PC-9 (cell line): ENCODE data around the gene CDC14C. TPM values are rescaled to one million over a fixed set of nuclear protein-coding genes. Genes with fewer than 3 reads are reported as not detected.

Experiments
- BruUV-seq: library from RNA; stranded (reverse); fragments of 400-500 nt; replicated peaks from 2 replicates; lab custom pipeline; 2021; lab: Mats Ljungman, UMichigan
- CTCF ChIA-PET: fragments of 300-600 bp; sonication (Branson Sonifier 250); formaldehyde crosslinking; loops from one replicate; lab custom pipeline; 2022; ENCODE audit warnings: antibody characterized with exemption; lab: Charles Lee
- POLR2A ChIA-PET: fragments of 300-600 bp; sonication (Branson Sonifier 250); formaldehyde crosslinking; loops from one replicate; lab custom pipeline; 2022; ENCODE audit warnings: antibody characterized with exemption; ENCODE audit not compliant: unreplicated experiment; lab: Charles Lee
- DNase-seq, 2 experiments: peaks; one replicate each; pipeline versions ENCODE4 v3.0.0 to v3.0.0-alpha.2; 2015 to 2022; ENCODE audit warnings: mixed read lengths in 1 of 2
- H2AFZ ChIP-seq: fragments of 200-600 bp; sonication (generic); 2 replicates; pipeline ENCODE4 v1.8.1; 2017; ENCODE audit warnings: antibody characterized with exemption
- H3F3A ChIP-seq: fragments of 200-600 bp; sonication (generic); 2 replicates; pipeline ENCODE4 v1.8.1; 2017; ENCODE audit warnings: antibody characterized with exemption, mild to moderate bottlenecking, low read depth; ENCODE audit not compliant: insufficient read depth
- H3K27ac ChIP-seq: fragments of 200-600 bp; sonication (generic); 2 replicates; pipeline ENCODE4 v1.6.1; 2016; ENCODE audit warnings: mixed run types
- H3K27me3 ChIP-seq: fragments of 200-600 bp; sonication (generic); 2 replicates; pipeline ENCODE4 v1.6.1; 2016; ENCODE audit warnings: low read depth, mixed run types; ENCODE audit not compliant: insufficient read depth
- H3K36me3 ChIP-seq: fragments of 200-600 bp; sonication (generic); 2 replicates; pipeline ENCODE4 v1.6.1; 2016; ENCODE audit warnings: low read depth, mixed run types
- H3K4me1 ChIP-seq: fragments of 200-600 bp; sonication (generic); replicated peaks from 2 replicates; pipeline ENCODE4 v1.6.1; 2016; ENCODE audit warnings: mixed run types; ENCODE audit not compliant: insufficient read depth
- H3K4me2 ChIP-seq: fragments of 200-600 bp; sonication (generic); 2 replicates; pipeline ENCODE4 v1.6.1; 2017; ENCODE audit warnings: mixed run types
- H3K4me3 ChIP-seq: fragments of 200-600 bp; sonication (generic); 2 replicates; pipeline ENCODE4 v1.6.1; 2016; ENCODE audit warnings: mixed run types
- H3K79me2 ChIP-seq: fragments of 200-600 bp; sonication (generic); 2 replicates; pipeline ENCODE4 v1.6.1; 2017; ENCODE audit warnings: low read depth, mixed run types
- H3K9me2 ChIP-seq: fragments of 200-600 bp; sonication (generic); 2 replicates; pipeline ENCODE4 v1.8.1; 2017; ENCODE audit warnings: mild to moderate bottlenecking; ENCODE audit not compliant: insufficient read depth
- H3K9me3 ChIP-seq: fragments of 200-600 bp; sonication (generic); 2 replicates; pipeline ENCODE4 v1.8.1; 2016; ENCODE audit warnings: low read depth; ENCODE audit not compliant: insufficient read depth
- H4K20me1 ChIP-seq: fragments of 200-600 bp; sonication (generic); 2 replicates; pipeline ENCODE4 v1.8.1; 2017; ENCODE audit not compliant: insufficient read depth
- CTCF ChIP-seq: fragments of 200-600 bp; sonication (generic); conservative IDR thresholded peaks from 2 replicates; pipeline ENCODE4 v1.6.1; 2017; ENCODE audit warnings: mixed run types, antibody characterized with exemption, mild to moderate bottlenecking, moderate library complexity
- EZH2 ChIP-seq: fragments of 200-600 bp; sonication (generic); IDR thresholded peaks from 2 replicates; pipeline ENCODE4 v1.8.0; 2017; ENCODE audit warnings: antibody characterized with exemption, low read depth
- intact Hi-C: fragments of 100-400 bp; cut with micrococcal nuclease; formaldehyde crosslinking; loops from one replicate; pipeline ENCODE4 v1.10.0; 2022; ENCODE audit not compliant: unreplicated experiment
- total RNA-seq: library from RNA; stranded (reverse); gene quantifications from 2 replicates; pipeline ENCODE4 v1.2.3, GENCODE V29; 2021

The CDC14C gene
- total RNA-seq, 1 experiment from 2014 or later: not detected

- no peak overlapping the region for H3K27ac ChIP-seq
- H3K9me3 ChIP-seq: no peaks in the 10 kb centered on the region
- no peak for TF ChIP-seq EZH2
- TF ChIP-seq CTCF: no peak
- H3K79me2 ChIP-seq: no peaks in the 10 kb centered on the region
- no peaks in the 10 kb centered on the region for H3F3A ChIP-seq
- CTCF ChIA-PET: no interaction called here
- H3K27me3 ChIP-seq: no peaks in the 10 kb centered on the region; the same call in 1 of the 2 replicates
- intact Hi-C loops: no loop called here
- H2AFZ ChIP-seq: no peak overlapping the region
- no peaks in the 10 kb centered on the region for H3K9me2 ChIP-seq
- no peak for DNase-seq
- no peaks in the 10 kb centered on the region for H4K20me1 ChIP-seq
- no peak overlapping the region for H3K4me3 ChIP-seq
- BruUV-seq: no TSS peak
- POLR2A ChIA-PET: no interaction called here
- no peak overlapping the region for H3K4me2 ChIP-seq
- H3K36me3 ChIP-seq: no peaks in the 10 kb centered on the region
- no peaks in the 10 kb centered on the region for H3K4me1 ChIP-seq
These were observed 7.1 kb downstream of the CDC14C start for GRCh38 chr7:48931481-48931880.

DNA sequence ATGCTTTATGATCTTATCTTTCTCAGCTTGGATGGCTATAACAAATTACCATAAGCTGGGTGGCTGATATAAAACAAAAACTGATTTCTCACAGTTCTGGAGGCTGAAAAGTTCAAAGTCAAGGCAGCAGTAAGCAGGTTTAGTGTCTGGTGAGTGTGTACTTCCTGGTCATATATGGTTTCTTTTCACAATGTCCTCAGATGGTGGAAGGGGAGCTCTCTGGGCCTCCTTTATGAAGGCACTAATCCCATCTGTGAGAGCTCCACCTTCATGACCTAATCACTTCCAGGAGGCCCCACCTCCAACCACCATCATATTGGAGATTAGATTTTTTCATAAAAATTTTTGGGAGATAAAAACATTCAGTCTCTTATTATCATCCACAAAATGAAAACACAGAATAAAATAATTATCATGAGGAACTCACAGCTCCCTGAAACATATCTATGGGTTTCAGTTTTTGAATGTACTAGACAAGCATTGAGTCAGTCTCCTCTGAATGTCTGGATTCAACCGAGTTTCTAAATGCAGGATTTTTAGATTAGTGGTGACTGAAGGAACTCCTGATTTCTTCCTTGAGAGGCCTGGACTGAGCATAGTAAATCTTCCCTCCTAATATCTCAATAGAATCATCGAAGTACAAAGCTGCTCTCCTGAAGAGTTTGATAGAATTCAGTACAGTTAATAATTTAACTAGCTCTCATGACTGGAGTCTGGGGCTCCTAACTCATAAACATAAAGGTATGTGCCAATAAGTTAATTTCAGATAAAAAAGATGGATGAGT is 8.0 kb downstream of the CDC14C start:
- POLR2A ChIA-PET: no interaction called here
- Histone ChIP-seq H3K4me3 (no peak overlapping the region), H3K4me2 (no peak overlapping the region), H3K4me1 (no peaks in the 10 kb centered on the region), H3F3A (no peaks in the 10 kb centered on the region), H3K36me3 (no peaks in the 10 kb centered on the region), H3K9me2 (no peaks in the 10 kb centered on the region), H3K79me2 (no peaks in the 10 kb centered on the region), H2AFZ (no peak overlapping the region), H3K27me3 (no peaks in the 10 kb centered on the region), H4K20me1 (no peaks in the 10 kb centered on the region), H3K27ac (no peak overlapping the region), H3K9me3 (no peaks in the 10 kb centered on the region)
- TF ChIP-seq EZH2 (no peak), CTCF (no peak)
- no TSS peak for BruUV-seq
- no peak for DNase-seq
- intact Hi-C loops: no loop called here
- CTCF ChIA-PET: no interaction called here

GRCh38 chr7:48933549-48934085 is 9.3 kb downstream of the CDC14C start:
- Histone ChIP-seq H3K27ac (no peak overlapping the region), H2AFZ (no peak overlapping the region), H3K4me2 (no peak overlapping the region), H3K4me3 (no peak overlapping the region), H3K36me3 (no peaks in the 10 kb centered on the region), H3K27me3 (no peaks in the 10 kb centered on the region), H3K79me2 (no peaks in the 10 kb centered on the region), H3F3A (no peaks in the 10 kb centered on the region), H3K9me2 (no peaks in the 10 kb centered on the region), H4K20me1 (no peaks in the 10 kb centered on the region), H3K4me1 (no peaks in the 10 kb centered on the region), H3K9me3 (no peaks in the 10 kb centered on the region)
- TF ChIP-seq CTCF (no peak), EZH2 (no peak)
- intact Hi-C loops: no loop called here
- ChIA-PET POLR2A (interaction anchor here (0.7 kb wide), 1 partner anchor 1635 kb away, joined by 5 read pairs; no protein-coding TSS in a partner anchor), CTCF (no interaction called here)
- no TSS peak for BruUV-seq
- no peak for DNase-seq
